ENCODE results near the gene LTK.

LTK gene

GRCh38 chr15:41506796-41507341, 6.8 kb downstream of the LTK start:
- no peak for DNase-seq (ENCODE audit: low read depth)
- no peak overlapping the region for H3K4me3 ChIP-seq (ENCODE audit: low read depth, low read length)
- no peak for TF ChIP-seq CTCF (IDR thresholded peaks at IDR 0.05; ENCODE audit: insufficient read depth, low read depth, low read length, missing control alignments)

DNA sequence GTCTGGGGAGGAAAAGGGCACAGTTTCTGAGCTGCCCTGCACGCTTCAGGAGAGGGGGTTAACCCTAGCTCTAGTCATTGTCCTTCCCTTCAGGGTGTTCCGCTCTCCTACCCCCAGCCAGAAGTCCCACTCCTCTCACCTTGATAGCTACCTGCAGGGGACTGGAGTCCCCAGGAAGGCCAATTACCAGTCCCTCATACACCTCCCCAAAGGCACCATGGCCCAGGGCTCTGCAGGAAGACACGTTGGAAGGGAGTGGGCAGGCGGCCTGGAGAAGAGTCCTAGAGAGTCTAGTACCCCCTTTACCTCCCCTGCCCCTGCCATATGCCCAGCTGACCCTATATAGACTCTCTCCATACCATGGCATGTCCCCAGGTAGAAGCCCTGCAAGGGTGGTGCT, 7.9 kb downstream of the LTK start:
- no peak overlapping the region for H3K4me3 ChIP-seq (ENCODE audit: low read depth, low read length)
- no peak for TF ChIP-seq CTCF (IDR thresholded peaks at IDR 0.05; ENCODE audit: insufficient read depth, low read depth, low read length, missing control alignments)
- no peak for DNase-seq (ENCODE audit: low read depth)

DNA sequence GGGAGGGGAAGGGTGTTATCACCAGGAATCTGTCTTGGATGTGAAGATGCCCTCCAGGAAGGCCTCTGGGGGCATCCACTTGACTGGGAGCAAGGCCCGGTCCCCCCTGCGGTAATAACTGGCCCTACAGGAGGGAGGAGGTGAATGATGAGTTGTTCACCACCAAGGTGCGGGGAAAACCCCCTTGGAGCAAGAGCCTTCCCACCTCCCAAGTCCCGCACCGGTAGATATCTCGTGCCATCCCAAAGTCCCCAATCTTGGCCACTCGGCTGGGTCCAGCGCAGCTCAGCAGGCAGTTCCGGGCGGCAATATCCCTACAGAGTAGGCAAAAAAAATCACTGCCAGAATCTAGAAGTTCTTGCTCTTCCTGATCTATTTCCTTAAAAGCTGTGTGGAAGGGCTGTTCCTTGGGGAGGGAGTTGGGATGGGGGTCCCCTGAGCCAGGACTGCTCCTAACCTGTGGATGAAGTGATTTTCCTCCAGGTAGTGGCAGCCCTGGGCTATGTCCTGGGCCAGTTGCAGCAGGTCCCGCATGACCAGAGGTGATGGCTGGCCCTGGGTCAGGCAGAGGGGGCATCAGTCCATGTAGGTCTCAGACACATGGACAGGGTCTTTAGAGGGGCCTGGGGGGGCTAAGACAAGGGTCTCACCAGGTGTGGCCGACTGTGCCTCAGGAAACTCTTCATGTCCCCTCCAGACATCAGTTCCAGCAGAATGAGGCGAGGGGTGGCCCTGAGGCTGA, 8.7 kb downstream of the LTK start:
- no peak for TF ChIP-seq CTCF (IDR thresholded peaks at IDR 0.05; ENCODE audit: insufficient read depth, low read depth, low read length, missing control alignments)
- DNase-seq (ENCODE audit: low read depth), result no peak

GRCh38 chr15:41503669-41504010, 10.0 kb downstream of the LTK start:
- no peak for DNase-seq (ENCODE audit: low read depth)
- no peak for TF ChIP-seq CTCF (IDR thresholded peaks at IDR 0.05; ENCODE audit: insufficient read depth, low read depth, low read length, missing control alignments)
- H3K4me3 ChIP-seq (ENCODE audit: low read depth, low read length), result no peak overlapping the region

More for the DNA sequence above, 8.7 kb downstream of the LTK start:
- no peak overlapping the region for H3K4me3 ChIP-seq (ENCODE audit: low read depth, low read length)

- H3K4me3 ChIP-seq (ENCODE audit: low read depth, low read length), result no peak overlapping the region
- no peak for DNase-seq (ENCODE audit: low read depth)
- no peak for TF ChIP-seq CTCF (IDR thresholded peaks at IDR 0.05; ENCODE audit: insufficient read depth, low read depth, low read length, missing control alignments)
Measured at GRCh38 chr15:41502795-41503668, 10.6 kb downstream of the LTK start.

DNA sequence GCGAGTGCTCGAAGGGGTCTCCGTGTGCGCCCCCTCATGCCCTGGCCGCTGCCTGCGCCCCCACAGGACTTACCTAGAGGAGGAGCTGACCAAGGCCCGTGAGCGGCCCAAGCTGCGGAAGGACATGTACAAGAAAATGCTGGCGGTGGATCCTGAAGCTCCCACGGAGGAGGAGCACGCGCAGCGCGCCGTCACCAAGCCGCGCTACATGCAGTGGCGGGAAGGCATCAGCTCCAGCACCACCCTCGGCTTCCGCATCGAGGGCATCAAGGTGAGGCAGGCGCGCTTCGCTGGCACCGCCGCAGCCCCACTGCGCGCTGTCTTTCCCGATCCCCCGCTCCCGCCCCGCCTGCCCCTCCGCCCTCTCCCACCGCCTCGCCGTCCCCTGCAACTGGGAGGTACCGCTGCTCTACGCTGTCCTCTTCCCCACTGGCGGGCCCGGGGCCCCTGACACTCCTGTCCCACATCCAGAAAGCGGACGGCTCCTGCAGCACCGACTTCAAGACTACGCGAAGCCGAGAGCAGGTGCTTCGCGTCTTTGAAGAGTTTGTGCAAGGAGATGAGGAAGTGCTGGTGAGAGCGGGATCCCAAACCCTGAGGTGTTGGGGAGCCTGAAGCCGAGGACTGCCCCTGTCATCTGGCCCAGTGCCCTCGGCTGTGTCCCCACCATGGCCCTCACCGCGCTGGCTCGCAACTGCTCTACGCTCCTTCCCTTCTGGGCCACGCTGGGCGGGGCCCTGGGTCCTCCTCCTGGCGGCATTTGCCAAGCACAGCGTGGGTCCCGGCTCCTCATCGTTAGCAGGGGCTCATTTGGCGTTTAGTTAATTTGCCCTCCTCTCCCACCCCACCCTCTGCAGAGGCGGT, 11.5 kb downstream of the LTK start:
- peak overlapping the region; percentile 7; the same call in 1 of the 2 replicates for H3K4me3 ChIP-seq (ENCODE audit: low read depth, low read length)
- TF ChIP-seq CTCF (IDR thresholded peaks at IDR 0.05; ENCODE audit: insufficient read depth, low read depth, low read length, missing control alignments), result no peak
- no peak for DNase-seq (ENCODE audit: low read depth)
